CD4-positive, alpha-beta T cell treated with Interleukin-15 for 1 hour (primary cell): Measurements from ENCODE around the gene BCO1.

Experiments
- DNase-seq: peaks from one replicate; pipeline ENCODE4 v3.0.0-alpha.2; 2020

Gene BCO1

DNA sequence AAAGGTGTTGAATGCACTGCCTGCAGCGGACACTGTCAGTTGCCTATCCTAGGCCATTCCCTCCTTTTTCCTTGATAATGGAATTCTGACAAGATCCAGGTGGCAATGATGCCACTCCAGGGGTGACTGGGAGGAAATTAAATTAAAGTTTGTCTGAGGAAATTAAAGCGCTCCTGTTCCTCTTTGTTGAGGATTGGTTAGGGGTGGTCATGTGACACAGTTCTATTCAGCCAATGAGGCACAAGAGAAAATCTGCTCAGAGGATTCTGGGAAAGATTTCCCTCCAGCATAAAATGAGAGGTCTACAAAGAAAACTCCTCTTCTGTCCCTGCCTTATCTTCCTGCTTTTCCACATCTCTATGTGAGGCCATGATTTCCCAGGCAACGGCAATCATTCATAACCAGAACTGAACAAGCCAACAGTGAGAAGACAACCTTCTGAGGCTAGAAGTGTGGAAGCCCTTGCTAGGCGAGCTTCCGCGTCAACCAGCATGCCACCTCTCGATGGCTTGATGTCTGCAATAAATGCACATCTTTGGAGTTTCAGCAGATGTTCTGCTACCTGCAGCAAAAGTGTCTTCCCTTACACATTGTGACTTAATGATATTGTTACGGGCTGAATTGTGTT, 5.6 kb upstream of the BCO1 start:
- DNase-seq = no peak

DNA sequence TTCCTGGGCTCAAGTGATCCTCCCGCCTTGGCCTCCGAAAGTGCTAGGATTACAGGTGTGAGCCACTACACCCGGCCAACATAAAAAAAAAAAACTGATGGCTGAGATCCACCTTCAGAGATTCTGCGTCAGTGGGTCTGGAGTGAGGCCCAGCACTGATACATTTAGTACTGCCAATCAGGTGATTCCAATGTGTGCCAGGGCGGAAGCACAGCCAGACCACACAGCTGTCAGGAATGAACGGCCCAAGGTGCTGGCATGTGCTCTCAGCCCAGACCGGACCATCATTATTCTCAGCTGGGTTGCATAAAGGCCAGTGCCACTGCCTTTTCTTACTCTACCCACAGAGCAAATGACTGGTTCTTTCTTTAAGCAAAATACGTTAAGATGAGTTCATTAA, 1.2 kb upstream of the BCO1 start:
- no peak for DNase-seq

DNA sequence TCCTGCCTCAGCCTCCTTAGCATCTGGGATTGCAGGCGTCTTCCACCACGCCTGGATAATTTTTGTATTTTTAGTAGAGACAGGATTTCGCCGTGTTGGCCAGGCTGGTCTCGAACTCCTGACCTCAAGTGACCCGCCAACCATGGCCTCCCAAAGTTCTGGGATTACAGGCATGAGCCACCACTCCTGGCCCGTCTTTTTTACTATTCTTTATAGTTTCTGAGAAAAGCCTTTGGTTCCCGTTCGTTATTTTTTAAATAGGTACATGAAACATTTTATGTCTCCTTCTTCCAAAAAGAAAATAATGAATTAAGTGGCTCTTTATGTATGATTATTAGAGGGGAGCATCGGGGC, 570 bp upstream of the BCO1 start:
- no peak for DNase-seq

DNA sequence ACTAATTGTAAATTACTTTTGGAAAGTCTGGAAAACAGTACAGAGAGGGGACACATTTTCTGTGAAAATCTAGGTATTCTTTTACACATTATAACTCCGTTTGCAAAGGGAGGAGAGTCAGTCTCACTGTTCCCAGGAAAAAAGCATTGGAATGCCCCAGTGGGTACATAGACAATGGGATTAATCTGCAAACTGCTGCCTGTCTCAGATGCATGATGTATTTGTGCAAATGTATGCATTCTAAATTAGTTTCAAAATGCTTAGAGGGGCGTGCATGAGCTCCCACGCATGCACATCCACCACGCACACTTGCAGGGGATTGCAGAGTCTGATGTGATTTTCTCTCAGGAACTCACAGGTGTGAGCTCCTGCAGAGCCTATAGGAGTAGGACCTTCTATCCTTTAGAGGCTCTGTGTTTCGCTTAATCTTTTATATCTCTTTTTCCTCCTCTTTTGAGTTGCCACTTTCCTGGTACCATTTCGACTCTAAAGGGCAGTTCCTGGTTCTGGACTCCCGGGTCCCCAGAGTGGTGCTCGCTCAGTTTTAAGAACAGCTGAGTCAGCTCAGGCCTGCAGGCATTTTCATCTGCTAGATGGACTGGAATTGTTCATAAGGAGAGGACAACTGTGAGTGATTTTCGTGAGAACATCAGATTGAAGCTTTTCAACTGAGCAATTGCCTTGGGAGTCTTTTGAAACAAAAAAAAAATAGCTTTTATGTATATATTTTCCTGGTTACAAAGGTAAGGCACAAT, 1.1 kb downstream of the BCO1 start:
- no peak for DNase-seq

DNA sequence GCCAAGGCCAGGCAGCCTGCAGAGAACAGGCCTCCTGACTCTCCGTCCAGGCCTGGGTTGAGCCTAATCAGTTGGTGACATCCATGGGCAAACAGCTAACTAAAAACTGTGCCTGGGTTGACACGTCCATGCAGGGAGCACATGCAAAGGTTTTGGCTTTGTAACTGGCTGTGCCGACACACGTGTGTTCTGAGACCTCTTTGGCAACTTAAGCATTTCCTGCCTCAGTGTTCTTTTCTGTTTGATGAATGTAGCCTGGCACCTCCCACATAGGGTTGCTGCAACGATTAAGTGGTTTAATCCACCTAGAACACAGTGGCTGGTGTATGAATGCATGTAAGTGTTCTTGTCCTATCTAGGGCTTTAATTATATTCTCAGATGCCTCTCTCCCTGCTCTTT, 3.2 kb downstream of the BCO1 start:
- DNase-seq = no peak

DNA sequence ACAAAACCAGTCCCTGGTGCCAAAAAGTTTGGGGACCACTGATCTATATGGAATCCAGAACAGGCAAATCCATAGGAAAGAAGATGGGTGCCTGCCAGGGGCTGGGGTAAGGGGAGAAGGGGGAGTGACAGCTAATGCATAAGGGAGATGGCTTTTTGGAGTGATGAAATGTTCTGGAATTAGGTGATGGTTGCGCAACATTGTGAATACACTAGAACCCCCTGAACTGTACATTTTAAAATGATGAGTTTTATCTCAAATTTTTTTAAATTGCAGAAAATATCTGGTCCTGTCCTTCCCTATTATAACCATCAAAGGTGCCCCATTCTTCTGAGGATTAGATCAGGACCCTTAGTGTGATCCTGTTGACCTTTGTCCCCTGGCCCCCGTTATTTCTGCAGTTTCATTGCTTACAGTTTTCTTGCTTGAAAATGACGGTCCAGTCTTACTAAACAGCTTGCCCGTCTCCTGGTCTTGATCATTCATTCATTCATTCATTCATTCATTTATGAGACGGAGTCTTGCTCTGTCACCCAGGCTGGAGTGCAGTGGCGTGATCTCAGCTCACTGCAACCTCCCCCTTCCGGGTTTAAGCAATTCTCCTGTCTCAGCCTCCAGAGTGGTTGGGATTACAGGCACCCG, 4.6 kb downstream of the BCO1 start:
- no peak for DNase-seq

DNA sequence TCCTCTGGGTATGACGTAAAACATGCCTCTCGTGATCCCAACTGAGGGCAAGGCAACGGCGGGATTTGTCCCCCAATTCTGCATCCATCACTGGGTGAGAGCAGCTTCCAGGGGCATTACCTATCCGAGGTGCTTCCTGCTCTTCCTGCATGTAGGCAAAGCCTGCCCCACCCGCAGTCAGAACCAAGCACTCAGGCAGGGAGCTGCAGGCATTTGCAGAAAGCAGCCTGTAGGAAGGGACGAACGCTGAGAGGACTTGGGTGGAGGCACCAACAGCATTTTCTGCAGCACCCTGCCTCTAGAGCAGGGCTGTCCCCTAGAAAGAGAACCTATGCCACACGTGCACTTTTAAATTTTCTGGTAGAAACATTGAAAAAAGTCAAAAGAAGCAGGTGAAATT, 5.5 kb downstream of the BCO1 start:
- no peak for DNase-seq

DNA sequence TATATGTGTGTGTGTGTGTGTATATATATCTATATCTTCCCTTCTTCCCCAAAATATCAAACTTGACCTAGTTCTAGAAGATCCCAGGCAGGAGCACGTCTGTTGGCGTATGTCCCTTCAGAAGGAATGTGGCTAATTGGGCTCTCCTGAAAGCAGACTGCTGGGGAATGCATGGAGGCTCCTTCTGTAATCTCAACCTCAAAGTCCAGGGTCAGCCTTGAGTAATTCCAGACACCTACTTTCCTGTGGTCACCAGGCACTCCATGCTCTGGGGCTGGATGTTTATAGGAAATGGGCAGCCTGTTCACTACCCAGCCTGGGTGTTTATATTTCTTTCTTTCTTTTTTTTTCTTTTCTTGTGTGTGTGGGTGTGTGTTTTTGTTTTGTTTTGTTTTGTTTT, 13.4 kb downstream of the BCO1 start:
- no peak for DNase-seq

DNA sequence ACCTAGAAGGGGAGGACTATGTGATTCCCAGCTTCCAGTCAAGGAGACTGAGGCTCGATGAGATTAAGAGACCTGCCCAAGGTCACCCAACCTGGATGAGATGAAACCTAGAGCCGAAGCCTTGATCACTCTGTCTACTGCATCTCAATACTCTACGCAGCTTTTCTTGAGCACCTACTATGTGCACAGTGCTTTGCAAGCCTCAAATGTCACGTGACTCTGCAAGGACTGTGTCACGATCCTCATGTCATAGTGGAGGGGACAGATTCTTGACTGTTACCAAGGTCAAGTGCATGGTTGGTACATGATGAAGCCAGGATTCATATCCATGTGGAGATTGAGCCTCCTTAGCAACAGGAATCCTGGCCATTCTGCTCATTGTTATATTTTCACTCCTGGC, 14.7 kb downstream of the BCO1 start:
- no peak for DNase-seq

DNA sequence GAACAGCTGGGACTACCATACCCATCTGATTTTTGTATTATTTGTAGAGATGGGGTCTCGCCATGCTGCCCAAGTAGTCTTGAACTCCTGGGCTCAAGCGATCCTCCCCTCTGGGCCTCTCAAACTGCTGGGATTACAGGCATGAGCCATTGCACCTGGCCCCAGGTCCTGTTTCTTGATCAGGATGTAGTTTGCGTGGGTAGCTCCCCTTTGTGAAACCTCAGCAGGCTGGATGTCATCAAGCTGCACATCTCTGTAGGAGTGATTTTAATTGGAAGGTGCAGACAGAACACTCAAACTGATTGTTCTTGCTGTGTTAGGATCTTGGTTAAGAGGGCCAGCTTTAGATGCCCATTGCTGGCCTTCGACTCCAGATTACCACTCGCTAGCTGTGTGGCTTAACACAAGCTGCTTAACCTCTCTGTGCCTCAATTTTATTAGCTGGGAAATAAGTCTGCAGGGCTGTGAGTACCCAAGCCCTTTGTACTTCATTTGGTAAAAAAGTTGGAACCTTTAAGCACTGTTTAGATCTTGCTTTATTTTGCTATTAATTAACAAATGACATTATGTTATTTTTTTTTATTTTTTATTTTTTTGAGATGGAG, 16.5 kb downstream of the BCO1 start:
- DNase-seq = no peak

DNA sequence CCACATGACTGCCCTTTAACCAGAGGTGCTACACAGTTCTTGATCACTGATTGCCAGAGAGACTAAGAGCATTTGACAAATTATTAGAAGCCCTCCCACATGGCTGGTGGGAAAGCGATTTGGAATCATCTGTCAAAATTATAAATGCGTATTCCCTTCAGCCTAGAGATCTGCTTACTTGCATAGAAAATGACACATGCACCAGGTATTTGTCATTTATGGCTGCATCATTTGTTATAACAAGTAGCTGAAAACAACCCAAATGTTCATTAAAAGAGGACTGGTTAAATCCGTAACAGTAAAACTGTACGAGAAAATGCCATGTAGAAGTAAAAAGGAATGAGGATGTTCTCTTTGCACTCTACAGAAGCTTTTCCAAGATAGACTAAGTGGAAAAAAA, 21.4 kb downstream of the BCO1 start:
- no peak for DNase-seq

DNA sequence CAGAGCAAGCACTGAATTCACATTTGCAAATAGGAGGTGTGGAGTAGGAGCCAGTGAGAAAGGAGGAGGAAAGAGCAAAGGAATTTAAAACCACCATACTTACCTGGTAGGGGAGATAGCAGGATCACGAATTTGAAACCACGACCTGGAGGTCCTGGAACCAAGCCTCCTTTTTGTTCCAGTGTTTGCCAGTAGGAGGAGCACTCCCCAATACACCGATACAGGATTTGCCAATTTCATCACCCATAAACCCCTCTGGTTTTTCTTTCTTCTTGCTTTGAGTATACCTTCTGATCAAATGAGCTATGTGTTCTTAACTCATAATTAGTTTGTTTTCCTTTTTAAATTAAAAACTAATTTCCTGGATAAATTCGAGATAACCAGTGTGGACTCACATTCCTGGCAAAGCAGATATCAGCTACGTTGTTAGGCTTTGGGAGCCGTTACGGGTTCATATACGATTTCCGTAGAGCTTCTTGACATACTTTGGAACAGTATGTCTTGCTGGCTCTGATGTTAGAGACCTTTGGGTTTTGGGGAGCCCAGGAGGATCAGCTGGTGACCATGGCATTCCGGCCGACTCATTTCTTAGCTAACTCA, 22.7 kb downstream of the BCO1 start:
- no peak for DNase-seq

DNA sequence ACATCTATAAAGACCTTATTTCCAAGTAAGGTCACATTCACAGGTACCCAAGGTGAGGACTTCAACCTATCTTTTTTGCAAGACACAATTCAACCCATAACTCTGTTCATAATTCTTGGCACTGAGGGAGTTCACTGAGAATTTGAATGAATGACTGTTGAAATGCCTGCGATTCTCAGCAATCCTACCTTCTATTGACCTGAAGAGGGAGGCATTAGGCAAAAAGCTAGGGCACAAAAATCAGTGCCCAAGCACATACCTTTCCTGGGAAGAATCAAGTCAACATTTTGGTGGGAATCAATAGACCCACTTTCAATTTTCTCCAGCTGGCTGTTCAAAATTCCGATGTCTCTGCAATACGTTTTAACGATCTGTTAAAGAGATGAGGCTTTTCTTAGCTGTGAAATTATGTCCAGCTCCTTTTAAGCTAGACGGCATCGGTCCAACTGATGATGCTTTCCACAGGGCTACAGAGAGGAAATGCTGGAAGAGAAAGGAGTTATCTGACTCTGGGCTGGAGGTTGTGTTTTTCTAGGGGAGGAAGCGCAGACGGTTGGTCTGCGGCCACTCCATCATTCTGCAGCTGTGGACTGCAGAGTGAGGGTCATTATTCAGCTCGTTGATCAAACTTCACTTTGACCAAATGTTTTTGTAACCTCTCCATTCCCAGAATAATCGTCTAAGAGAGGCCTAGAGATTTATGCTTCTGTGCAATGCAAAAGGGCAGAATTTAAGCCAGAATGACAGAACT, 25.2 kb downstream of the BCO1 start:
- no peak for DNase-seq

DNA sequence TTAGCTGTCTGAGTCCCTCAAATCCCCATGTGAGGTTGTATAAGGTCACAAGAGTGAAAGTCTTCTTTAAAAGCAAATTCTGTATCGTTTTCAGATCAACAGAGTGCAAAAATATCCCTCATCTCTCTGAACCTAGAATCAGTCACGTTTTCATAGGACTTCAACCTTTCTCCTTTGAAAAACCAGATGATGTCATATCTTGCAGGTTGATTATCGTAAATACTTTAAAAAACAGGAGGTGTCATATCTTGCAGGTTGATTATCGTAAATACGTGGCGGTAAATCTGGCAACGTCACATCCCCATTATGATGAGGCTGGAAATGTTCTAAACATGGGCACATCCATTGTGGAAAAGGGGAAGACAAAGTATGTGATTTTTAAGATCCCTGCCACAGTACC, 25.9 kb downstream of the BCO1 start:
- DNase-seq = no peak

DNA sequence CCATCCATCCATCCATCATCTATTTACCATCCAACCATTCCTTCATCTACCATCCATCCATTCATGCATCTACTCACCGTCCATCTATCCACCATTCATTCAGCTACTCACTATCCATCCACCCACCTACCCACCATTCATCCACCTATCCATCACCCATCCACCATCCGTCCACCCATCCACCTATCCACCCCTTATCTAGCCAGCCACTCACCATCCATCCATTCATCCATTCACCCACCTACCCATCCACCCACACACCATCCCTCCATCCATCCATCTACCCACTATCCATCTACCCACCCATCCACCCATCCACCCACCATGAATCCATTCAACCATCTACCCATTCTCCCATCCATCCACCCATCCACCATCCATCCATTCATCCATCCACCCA, 26.6 kb downstream of the BCO1 start:
- DNase-seq = no peak

DNA sequence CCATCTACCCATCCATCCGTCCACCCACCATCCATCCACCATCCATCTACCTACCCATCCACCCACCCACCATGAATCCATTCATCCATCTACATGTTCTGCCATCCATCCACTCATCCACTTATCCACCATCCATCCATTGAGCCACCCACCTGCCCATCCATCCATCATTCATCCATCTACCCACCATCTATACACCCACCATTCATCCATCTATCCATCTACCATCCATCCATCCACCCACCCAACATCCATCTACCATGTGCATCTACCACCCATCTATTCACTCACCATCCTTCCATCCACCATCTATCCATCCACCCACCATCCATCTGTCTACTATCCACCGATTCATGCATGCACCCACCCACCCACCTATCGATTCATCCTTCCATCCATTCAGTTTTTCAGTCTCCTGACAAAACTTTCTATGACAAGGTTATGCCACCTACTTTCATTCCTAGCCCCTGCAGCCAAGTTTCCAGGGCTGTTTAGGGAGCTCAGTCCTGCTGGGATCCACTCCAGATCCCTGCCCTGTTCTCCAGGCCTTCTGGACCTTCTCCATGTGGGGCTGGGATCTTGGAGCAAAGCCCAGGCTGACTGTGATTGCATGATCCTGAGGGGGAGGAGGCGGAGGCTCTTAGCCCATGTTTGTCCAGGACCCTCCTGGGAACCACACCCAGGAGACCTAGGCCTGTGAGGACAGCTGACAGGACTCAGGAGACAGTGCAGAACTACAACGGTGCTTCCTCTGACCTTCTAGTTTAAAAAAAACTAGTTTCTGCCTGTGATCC, 27.4 kb downstream of the BCO1 start:
- no peak for DNase-seq

DNA sequence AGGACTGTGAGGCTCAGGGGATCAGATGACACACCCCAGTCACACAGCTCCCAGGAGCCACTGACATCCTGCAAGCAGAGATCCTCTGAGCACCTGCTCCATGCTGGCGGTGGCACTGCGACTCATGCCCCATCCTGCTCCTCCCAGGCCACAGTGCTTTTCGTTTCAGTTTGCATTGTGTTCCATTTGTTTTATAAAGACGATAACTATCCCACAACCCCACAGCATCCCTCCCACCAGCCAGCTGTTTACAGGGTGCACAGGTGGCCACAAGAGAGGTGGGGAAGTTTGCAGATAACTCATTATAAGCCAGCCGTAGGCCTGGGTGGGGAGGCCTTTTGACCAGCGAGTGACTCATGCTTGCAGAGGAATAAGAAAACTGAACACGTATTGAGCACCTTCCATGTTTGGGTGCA, 28.2 kb downstream of the BCO1 start:
- DNase-seq = no peak

DNA sequence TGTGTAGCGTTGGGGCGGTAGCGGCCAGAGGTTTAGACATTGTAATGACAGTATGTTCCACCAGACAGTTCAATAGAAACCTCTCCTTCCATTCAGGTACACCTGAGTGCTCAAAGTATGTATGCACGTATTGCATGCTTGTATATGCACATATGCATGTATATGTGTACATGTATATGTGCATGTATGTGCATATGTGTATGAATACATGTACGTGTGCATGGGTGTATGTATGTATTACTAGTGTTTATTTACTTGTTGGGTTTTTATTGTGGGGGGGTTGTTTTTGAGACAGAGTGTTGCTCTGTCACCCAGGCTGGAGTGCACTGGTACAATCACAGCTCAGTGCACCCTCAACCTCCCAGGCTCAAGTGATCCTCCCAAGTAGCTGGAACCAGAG, 30.0 kb downstream of the BCO1 start:
- no peak for DNase-seq

DNA sequence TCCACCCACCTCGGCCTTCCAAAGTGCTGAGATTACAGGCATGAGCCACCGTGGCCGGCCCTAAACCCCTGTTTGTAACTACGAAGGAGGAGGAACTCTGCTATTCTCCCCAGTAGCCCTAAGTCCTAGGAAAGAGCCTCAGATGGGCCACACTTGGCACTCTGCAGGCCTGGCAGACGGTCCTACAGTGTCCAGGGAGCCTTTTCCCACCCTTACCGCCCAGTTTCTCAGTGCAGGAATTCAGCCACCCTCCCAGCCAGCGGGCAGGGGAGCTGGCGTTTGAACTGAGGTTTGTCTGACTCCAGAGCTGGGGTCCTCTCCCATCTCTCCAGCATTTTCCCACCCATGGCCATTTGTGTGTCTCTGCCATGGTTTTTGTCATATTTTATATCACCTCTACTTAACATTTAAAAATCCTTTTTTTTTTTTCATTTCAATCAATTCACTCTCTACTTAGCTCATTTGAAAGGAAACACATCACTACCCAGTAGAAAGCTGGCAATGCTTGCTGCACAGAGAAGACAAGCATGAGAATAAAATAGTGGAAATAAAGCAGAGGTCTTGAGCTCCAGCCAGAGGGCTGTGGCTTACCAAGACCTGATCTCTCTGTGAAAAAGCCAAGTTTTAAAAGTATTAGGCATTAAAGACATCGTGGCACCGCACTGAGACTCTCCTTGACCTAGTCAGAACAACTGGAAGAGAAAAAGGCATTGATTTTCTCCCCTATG, 34.9 kb downstream of the BCO1 start:
- DNase-seq = no peak

DNA sequence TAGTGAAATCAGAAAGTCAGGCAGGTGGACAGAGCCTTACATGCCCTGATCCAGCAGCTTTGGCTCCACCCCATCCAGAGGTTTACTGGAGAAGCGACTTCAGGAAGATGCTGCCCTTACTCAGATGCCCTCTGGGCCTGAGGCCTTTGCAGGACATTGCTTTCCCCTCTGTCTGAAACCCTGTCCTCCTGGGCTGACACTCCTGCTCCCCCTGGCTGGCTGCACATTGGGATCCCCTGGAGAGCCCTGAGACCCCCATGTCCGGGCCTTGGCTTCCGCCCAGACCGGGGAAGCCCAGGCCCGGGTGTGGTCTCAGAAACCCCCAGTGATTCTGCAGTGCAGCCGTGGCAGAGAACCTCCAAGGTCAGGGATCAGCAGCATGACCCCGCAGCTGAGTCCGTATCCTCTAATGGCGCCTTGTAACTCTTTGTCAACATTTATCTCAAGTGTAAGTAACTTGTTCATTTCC, 36.6 kb downstream of the BCO1 start:
- no peak for DNase-seq

DNA sequence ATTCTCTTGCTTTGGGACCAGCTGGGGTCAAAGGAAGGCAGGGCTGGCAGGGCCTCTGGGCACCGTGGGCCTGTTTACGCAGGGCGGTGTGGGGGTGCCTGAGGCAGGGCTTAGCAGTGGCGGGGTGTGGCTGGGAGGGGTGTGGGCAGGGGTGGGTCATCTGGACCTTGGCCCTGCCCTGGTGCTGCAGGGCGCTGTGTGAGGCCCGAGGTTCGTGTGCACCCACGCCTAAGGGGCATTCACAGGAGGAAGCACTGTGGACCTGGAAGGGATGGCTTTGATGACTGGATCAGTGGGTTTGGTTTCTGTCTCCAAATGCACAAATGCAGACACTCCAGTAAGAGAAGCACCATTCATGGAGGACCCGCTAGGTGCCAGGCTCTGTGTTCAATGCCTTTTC, 37.3 kb downstream of the BCO1 start:
- no peak for DNase-seq
